Esophagus squamous epithelium (tissue), 5 donors: ENCODE data around the gene ZFP69B. TPM values are rescaled to one million over a fixed set of nuclear protein-coding genes. Genes with fewer than 3 reads are reported as not detected.
A peak's percentile ranks its signal among the peaks of the same experiment; 100 is the strongest.

Experiments
- DNase-seq: peaks from one replicate; lab custom pipeline; 2025; lab: John Stamatoyannopoulos, UW
- H3K27ac ChIP-seq, 4 donors: fragments of 200-600 bp; sonication (generic); one replicate each; pipeline ENCODE4 v1.5.1; 2016 to 2019; ENCODE audit warnings: mild to moderate bottlenecking in 1 of 4
- H3K27me3 ChIP-seq, 4 donors: fragments of 200-600 bp; sonication (generic); 1 replicate in 3 of 4; 2 replicates in 1 of 4; pipeline versions ENCODE4 v1.5.1 to v1.6.0; 2017 to 2021; ENCODE audit warnings: antibody characterized with exemption in 1 of 4
- H3K36me3 ChIP-seq, 3 donors: fragments of 200-600 bp; sonication (generic); one replicate each; pipeline ENCODE4 v1.5.1; 2016 to 2019
- H3K4me1 ChIP-seq, 3 donors: fragments of 200-600 bp; sonication (generic); one replicate each; pipeline ENCODE4 v1.5.1; 2017 to 2019
- H3K4me3 ChIP-seq, 4 donors: fragments of 200-600 bp; sonication (generic); 1 replicate in 3 of 4; 2 replicates in 1 of 4; pipeline ENCODE4 v1.5.1; 2016 to 2019; ENCODE audit warnings: mild to moderate bottlenecking in 2 of 4, moderate library complexity in 1 of 4
- H3K9me3 ChIP-seq, 3 donors: fragments of 200-600 bp; sonication (generic); one replicate each; pipeline ENCODE4 v1.5.1; 2016 to 2019
- CTCF ChIP-seq, 6 experiments: fragments of 450-650 bp in 4 of 6; fragments of 200-600 bp in 2 of 6; sonication (generic) in 2 of 6; IDR thresholded peaks; one replicate each; pipeline ENCODE4 v1.5.1; 2016 to 2019; ENCODE audit warnings: antibody characterized with exemption in 6 of 6, mild to moderate bottlenecking in 4 of 6, moderate library complexity in 4 of 6
- POLR2A ChIP-seq, 4 donors: fragments of 450-650 bp; IDR thresholded peaks; one replicate each; pipeline ENCODE4 v1.6.1; 2017; ENCODE audit warnings: antibody characterized with exemption in 4 of 4, mild to moderate bottlenecking in 4 of 4, moderate library complexity in 3 of 4
- WGBS, 2 donors: methylation state at CpG; one replicate each; pipeline ENCODE4 v1.1.5; 2018; 5-methylcytosine and 5-hydroxymethylcytosine counted together
- intact Hi-C: fragments of 100-400 bp; cut with DNase I; formaldehyde crosslinking; loops from one replicate; pipeline ENCODE4 v1.15.0; 2022
- total RNA-seq, 4 donors: library from RNA; depleted of rRNA; stranded (reverse); fragments of >200 nt; gene quantifications; one replicate each; pipeline ENCODE4 v1.1.0, GENCODE V29; 2016
- donor health status: DM: yes; HTN: yes; CAD: no.

The ZFP69B gene
- 1 to 10 TPM in 1 of 4 donors, under 1 TPM in 3; 0.57 to 1.6 (median 0.70) TPM for total RNA-seq

- peaks cover 0 to 11% (median 0%) of the 10 kb centered on the region in 3 donors for H3K36me3 ChIP-seq
- WGBS, 2 donors: 0 to 1% methylated on average over 9 to 15 of the region's 64 CpGs
- DNase-seq: peak; percentile 27
- peak in 1 of 4 donors; percentile 72 for TF ChIP-seq POLR2A (IDR thresholded peaks at IDR 0.05)
- TF ChIP-seq CTCF (IDR thresholded peaks at IDR 0.05): peak in 1 of 6 experiments; percentile 18
- H3K27ac ChIP-seq: peak within 1 kb of the TSS; percentile 68 to 85 (median 72)
- peak within 1 kb of the TSS; percentile 59 to 94 (median 63) for H3K4me3 ChIP-seq
- intact Hi-C loops: no loop called here
- H3K9me3 ChIP-seq: peaks cover 0 to 23% (median 4%) of the 10 kb centered on the region in 3 donors
- peaks cover 3 to 19% (median 10%) of the 10 kb centered on the region in 3 donors for H3K4me1 ChIP-seq
- no peaks in the 10 kb centered on the region for H3K27me3 ChIP-seq
These were observed at the start of gene ZFP69B for GRCh38 chr1:40449684-40450494. TSS of gene ZFP69B (plus strand) at chr1:40450476. CDS start at chr1:40450962, 486 bp downstream.

GRCh38 chr1:40401473-40402201, 48.6 kb upstream of the ZFP69B start:
- intact Hi-C loops: loop anchor here (10.0 kb wide), 1 partner anchor 257 kb away; no protein-coding TSS in a partner anchor
- Histone ChIP-seq H3K27me3 (no peaks in the 10 kb centered on the region), H3K4me3 (peak overlapping the region in 1 of 4 donors; percentile 5), H3K36me3 (no peaks in the 10 kb centered on the region), H3K27ac (peak overlapping the region in 1 of 4 donors; percentile 60), H3K4me1 (peaks cover 0 to 28% (median 0%) of the 10 kb centered on the region in 3 donors), H3K9me3 (no peaks in the 10 kb centered on the region)
- TF ChIP-seq CTCF (IDR thresholded peaks at IDR 0.05): no peak
- no peak for TF ChIP-seq POLR2A (IDR thresholded peaks at IDR 0.05)
- no peak for DNase-seq
- 65 to 74% methylated on average over 7 of the region's 7 CpGs for WGBS, 2 donors

- WGBS, 2 donors: 43 to 45% methylated on average over 11 of the region's 11 CpGs
- intact Hi-C loops: loop anchor here (10.0 kb wide), 1 partner anchor 260 kb away; no protein-coding TSS in a partner anchor
These were observed 45.4 kb upstream of the ZFP69B start for GRCh38 chr1:40404670-40405462.

GRCh38 chr1:40405812-40406211, 44.5 kb upstream of the ZFP69B start:
- H3K4me3 ChIP-seq: no peak overlapping the region
- peaks cover 0 to 17% (median 0%) of the 10 kb centered on the region in 3 donors for H3K4me1 ChIP-seq
- intact Hi-C loops: loop anchor here (10.0 kb wide), 1 partner anchor 261 kb away; no protein-coding TSS in a partner anchor
- peaks cover 0 to 24% (median 3%) of the 10 kb centered on the region in 3 donors for H3K36me3 ChIP-seq
- H3K27ac ChIP-seq: no peak overlapping the region
- no peak for DNase-seq
- WGBS, 2 donors: 75 to 79% methylated on average over 4 of the region's 4 CpGs
- H3K9me3 ChIP-seq: no peaks in the 10 kb centered on the region
- H3K27me3 ChIP-seq: no peaks in the 10 kb centered on the region
- TF ChIP-seq POLR2A (IDR thresholded peaks at IDR 0.05) (no peak), CTCF (IDR thresholded peaks at IDR 0.05) (no peak)

More at GRCh38 chr1:40404670-40405462, 45.4 kb upstream of the ZFP69B start:
- TF ChIP-seq POLR2A (IDR thresholded peaks at IDR 0.05) (no peak), CTCF (IDR thresholded peaks at IDR 0.05) (peak; percentile 73 to 91 (median 86))
- no peak for DNase-seq
- Histone ChIP-seq H3K27me3 (no peaks in the 10 kb centered on the region), H3K27ac (no peak overlapping the region), H3K4me1 (peaks cover 0 to 26% (median 0%) of the 10 kb centered on the region in 3 donors), H3K9me3 (no peaks in the 10 kb centered on the region), H3K4me3 (no peak overlapping the region), H3K36me3 (peaks cover 0 to 15% (median 3%) of the 10 kb centered on the region in 3 donors)
